HL-60 (cell line): Measurements from ENCODE around the gene AGL.

Experiments used
- DNase-seq, 2 experiments: peaks; one replicate each; pipeline ENCODE4 v3.0.0-alpha.2; 2010 to 2020; ENCODE audit warnings: low read depth in 1 of 2, low spot score in 1 of 2
- H3K27ac ChIP-seq: fragments of 250-450 bp; sonication (Bioruptor Pico); replicated peaks from 2 replicates; pipeline ENCODE4 v1.5.1; 2020; ENCODE audit warnings: mild to moderate bottlenecking, moderate library complexity
- H3K27me3 ChIP-seq: fragments of 250-450 bp; sonication (Bioruptor Pico); 2 replicates; pipeline ENCODE4 v1.5.1; 2021; ENCODE audit warnings: mild to moderate bottlenecking, moderate library complexity; ENCODE audit not compliant: insufficient read depth, poor library complexity, severe bottlenecking
- H3K4me3 ChIP-seq: replicated peaks from 2 replicates; pipeline ENCODE4 v1.5.1; 2011; ENCODE audit warnings: mild to moderate bottlenecking, control low read depth, low read length; ENCODE audit not compliant: insufficient read depth
- CTCF ChIP-seq: IDR thresholded peaks from one replicate; pipeline ENCODE4 v1.5.1; 2011; ENCODE audit warnings: low read length, control low read depth, inconsistent platforms; ENCODE audit not compliant: insufficient read depth
- GABPA ChIP-seq: IDR thresholded peaks from 2 replicates; pipeline ENCODE4 v1.6.1; 2012; ENCODE audit warnings: low read depth
- POLR2AphosphoS5 ChIP-seq: IDR thresholded peaks from 2 replicates; pipeline ENCODE4 v1.6.1; 2012; ENCODE audit warnings: low read depth
- SPI1 ChIP-seq: IDR thresholded peaks from 2 replicates; pipeline ENCODE4 v1.6.1; 2012; ENCODE audit warnings: low read depth, mild to moderate bottlenecking, borderline replicate concordance
- TF ChIP-seq, protein P1 (sequence below): IDR thresholded peaks from 2 replicates; pipeline ENCODE4 v1.6.1; 2012; ENCODE audit warnings: low read depth; ENCODE audit not compliant: insufficient replicate concordance

AGL gene

GRCh38 chr1:99965646-99966375 lies 115.7 kb downstream of the AGL start:
- Histone ChIP-seq H3K27ac (no peak overlapping the region), H3K4me3 (no peak overlapping the region), H3K27me3 (no peaks in the 10 kb centered on the region)
- no peak for DNase-seq
- TF ChIP-seq GABPA (no peak), POLR2AphosphoS5 (no peak), SPI1 (no peak), CTCF (no peak)
- TF ChIP-seq, protein P1, sequence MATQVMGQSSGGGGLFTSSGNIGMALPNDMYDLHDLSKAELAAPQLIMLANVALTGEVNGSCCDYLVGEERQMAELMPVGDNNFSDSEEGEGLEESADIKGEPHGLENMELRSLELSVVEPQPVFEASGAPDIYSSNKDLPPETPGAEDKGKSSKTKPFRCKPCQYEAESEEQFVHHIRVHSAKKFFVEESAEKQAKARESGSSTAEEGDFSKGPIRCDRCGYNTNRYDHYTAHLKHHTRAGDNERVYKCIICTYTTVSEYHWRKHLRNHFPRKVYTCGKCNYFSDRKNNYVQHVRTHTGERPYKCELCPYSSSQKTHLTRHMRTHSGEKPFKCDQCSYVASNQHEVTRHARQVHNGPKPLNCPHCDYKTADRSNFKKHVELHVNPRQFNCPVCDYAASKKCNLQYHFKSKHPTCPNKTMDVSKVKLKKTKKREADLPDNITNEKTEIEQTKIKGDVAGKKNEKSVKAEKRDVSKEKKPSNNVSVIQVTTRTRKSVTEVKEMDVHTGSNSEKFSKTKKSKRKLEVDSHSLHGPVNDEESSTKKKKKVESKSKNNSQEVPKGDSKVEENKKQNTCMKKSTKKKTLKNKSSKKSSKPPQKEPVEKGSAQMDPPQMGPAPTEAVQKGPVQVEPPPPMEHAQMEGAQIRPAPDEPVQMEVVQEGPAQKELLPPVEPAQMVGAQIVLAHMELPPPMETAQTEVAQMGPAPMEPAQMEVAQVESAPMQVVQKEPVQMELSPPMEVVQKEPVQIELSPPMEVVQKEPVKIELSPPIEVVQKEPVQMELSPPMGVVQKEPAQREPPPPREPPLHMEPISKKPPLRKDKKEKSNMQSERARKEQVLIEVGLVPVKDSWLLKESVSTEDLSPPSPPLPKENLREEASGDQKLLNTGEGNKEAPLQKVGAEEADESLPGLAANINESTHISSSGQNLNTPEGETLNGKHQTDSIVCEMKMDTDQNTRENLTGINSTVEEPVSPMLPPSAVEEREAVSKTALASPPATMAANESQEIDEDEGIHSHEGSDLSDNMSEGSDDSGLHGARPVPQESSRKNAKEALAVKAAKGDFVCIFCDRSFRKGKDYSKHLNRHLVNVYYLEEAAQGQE = no peak

DNA sequence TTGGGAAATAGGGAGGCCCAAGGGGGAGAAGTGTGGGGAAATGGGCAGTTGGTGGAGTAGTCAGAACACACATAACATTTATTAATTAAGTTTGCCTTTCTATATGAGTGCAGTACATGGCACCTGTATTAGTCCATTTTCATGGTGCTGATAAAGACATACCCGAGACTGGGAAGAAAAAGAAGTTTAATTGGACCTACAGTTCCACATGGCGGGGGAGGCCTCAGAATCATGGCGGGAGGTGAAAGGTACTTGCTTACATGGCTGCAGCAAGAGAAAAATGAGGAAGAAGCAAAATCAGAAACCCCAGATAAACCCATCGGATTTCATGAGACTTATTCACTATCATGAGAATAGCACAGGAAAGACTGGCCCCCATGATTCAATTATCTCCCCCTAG lies 118.1 kb downstream of the AGL start:
- H3K27me3 ChIP-seq = no peaks in the 10 kb centered on the region
- H3K4me3 ChIP-seq = no peak overlapping the region
- H3K27ac ChIP-seq = no peak overlapping the region
- TF ChIP-seq CTCF (no peak), POLR2AphosphoS5 (no peak), SPI1 (no peak)
- DNase-seq = no peak

- Histone ChIP-seq H3K27ac (peak overlapping the region; percentile 74), H3K4me3 (peak overlapping the region; percentile 90), H3K27me3 (no peaks in the 10 kb centered on the region)
- DNase-seq = no peak
- TF ChIP-seq, protein P1 = no peak
- no peak for TF ChIP-seq POLR2AphosphoS5
- TF ChIP-seq CTCF = no peak
Measured at GRCh38 chr1:99969260-99969728, 119.1 kb downstream of the AGL start.
